ENCODE data around the gene PCBP3. TPM values are rescaled to one million over a fixed set of nuclear protein-coding genes. Genes with fewer than 3 reads are reported as not detected.

PCBP3 gene
- total RNA-seq, 1 donor, result 1.1 TPM

DNA sequence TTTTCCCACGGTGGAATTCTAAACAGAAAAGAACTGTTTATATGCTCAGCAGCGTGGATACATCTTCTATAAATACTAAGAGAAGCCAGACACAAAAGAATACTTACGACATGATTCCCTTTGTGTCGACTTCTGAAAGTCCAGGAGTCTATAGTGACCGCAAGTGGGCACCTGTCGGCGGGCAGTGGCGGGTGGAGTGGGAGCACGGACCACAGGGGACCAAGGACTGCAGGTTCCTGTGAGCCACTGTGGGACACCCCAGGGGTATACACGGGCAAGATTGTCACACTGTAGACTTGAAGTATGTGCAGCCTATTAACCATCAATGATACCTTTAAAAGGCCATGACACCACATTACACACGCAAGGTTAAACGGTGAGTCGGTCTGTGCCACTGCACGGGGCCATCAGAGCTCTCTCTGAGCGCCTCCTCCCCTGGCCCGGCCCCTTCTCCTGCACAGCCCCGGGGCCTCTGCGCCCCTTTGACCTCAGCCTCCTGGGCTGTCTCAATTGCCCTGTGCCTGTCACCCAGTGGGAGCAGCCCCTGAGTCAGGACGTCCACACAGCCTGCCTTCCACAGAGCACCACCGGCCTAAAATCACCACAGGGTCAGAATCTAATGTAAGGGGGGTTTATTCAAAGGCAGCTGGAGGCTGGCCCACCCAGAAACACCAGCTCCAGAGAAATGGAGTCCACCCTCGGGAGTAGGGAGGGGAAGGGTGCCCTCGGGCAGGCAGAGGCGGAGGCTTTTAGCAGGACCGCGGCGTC is 248.0 kb downstream of the PCBP3 start:
- Histone ChIP-seq H3K79me2 (ENCODE audit: insufficient read depth, low read length) (no peaks in the 10 kb centered on the region), H3K4me1 (ENCODE audit: insufficient read depth, low read length) (peaks cover 10% of the 10 kb centered on the region), H3K4me2 (ENCODE audit: insufficient read depth, low read length) (no peak overlapping the region), H3K27ac (ENCODE audit: low read depth, low read length) (no peak overlapping the region), H3K9me3 (ENCODE audit: low read depth, low read length) (no peaks in the 10 kb centered on the region), H3K36me3 (ENCODE audit: insufficient read depth, low read length) (no peaks in the 10 kb centered on the region), H3K4me3 (ENCODE audit: insufficient read depth, low read length) (no peak overlapping the region), H4K20me1 (ENCODE audit: insufficient read depth, low read length) (peaks cover 6% of the 10 kb centered on the region), H2AFZ (ENCODE audit: low read length) (no peak overlapping the region), H3K27me3 (ENCODE audit: insufficient read depth, low read length) (peaks cover 26% of the 10 kb centered on the region)
- DNase-seq (ENCODE audit: insufficient read length, low spot score, missing footprints), result no peak
- TF ChIP-seq, protein P1, sequence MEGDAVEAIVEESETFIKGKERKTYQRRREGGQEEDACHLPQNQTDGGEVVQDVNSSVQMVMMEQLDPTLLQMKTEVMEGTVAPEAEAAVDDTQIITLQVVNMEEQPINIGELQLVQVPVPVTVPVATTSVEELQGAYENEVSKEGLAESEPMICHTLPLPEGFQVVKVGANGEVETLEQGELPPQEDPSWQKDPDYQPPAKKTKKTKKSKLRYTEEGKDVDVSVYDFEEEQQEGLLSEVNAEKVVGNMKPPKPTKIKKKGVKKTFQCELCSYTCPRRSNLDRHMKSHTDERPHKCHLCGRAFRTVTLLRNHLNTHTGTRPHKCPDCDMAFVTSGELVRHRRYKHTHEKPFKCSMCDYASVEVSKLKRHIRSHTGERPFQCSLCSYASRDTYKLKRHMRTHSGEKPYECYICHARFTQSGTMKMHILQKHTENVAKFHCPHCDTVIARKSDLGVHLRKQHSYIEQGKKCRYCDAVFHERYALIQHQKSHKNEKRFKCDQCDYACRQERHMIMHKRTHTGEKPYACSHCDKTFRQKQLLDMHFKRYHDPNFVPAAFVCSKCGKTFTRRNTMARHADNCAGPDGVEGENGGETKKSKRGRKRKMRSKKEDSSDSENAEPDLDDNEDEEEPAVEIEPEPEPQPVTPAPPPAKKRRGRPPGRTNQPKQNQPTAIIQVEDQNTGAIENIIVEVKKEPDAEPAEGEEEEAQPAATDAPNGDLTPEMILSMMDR (IDR thresholded peaks at IDR 0.05; ENCODE audit: extremely low read depth, low read depth, low read length), result no peak

DNA sequence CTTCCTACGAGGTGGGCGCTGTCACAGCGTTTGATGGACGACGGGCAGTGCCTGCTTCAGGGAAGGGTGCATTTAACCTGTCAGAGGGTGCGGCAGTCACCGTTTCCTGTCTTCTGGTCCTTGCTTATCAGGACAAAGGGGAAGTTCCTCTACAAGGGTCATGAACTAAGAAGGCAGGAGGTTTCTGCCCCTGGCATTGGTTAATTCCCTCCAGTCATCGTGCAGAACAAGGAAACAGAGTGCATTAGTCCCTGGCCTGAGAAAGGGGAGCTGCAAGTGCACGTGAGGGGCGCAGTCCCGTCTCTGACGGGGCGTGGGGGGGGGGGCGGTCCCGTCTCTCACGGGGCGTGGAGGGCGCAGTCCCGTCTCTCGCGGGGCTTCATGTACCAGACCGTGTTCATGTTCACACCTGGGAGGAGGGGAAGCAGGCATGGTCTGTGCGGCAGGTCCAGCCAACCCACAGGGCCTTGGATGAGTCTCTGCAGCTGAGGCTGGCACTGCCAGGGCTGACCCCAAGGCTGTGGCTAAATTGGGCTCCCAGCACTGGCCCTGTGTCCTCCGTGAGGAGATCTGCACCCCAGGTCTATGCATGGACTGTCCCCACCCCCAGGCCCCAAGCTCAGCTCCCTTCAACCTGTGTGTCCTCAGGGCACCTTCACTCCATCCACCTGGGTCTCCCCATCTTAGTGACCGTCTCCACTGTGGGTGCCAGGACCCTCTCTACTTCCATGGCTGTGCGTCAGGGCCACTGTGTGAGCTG is 248.8 kb downstream of the PCBP3 start:
- TF ChIP-seq, protein P1 (IDR thresholded peaks at IDR 0.05; ENCODE audit: extremely low read depth, low read depth, low read length), result no peak
- H3K36me3 ChIP-seq (ENCODE audit: insufficient read depth, low read length), result no peaks in the 10 kb centered on the region
- peaks cover 26% of the 10 kb centered on the region for H3K27me3 ChIP-seq (ENCODE audit: insufficient read depth, low read length)
- no peaks in the 10 kb centered on the region for H3K9me3 ChIP-seq (ENCODE audit: low read depth, low read length)
- no peak overlapping the region for H3K27ac ChIP-seq (ENCODE audit: low read depth, low read length)
- peaks cover 10% of the 10 kb centered on the region for H3K4me1 ChIP-seq (ENCODE audit: insufficient read depth, low read length)
- peaks cover 6% of the 10 kb centered on the region for H4K20me1 ChIP-seq (ENCODE audit: insufficient read depth, low read length)
- no peak overlapping the region for H3K4me2 ChIP-seq (ENCODE audit: insufficient read depth, low read length)
- H3K79me2 ChIP-seq (ENCODE audit: insufficient read depth, low read length), result no peaks in the 10 kb centered on the region
- no peak overlapping the region for H2AFZ ChIP-seq (ENCODE audit: low read length)
- no peak overlapping the region for H3K4me3 ChIP-seq (ENCODE audit: insufficient read depth, low read length)
- no peak for DNase-seq (ENCODE audit: insufficient read length, low spot score, missing footprints)

DNA sequence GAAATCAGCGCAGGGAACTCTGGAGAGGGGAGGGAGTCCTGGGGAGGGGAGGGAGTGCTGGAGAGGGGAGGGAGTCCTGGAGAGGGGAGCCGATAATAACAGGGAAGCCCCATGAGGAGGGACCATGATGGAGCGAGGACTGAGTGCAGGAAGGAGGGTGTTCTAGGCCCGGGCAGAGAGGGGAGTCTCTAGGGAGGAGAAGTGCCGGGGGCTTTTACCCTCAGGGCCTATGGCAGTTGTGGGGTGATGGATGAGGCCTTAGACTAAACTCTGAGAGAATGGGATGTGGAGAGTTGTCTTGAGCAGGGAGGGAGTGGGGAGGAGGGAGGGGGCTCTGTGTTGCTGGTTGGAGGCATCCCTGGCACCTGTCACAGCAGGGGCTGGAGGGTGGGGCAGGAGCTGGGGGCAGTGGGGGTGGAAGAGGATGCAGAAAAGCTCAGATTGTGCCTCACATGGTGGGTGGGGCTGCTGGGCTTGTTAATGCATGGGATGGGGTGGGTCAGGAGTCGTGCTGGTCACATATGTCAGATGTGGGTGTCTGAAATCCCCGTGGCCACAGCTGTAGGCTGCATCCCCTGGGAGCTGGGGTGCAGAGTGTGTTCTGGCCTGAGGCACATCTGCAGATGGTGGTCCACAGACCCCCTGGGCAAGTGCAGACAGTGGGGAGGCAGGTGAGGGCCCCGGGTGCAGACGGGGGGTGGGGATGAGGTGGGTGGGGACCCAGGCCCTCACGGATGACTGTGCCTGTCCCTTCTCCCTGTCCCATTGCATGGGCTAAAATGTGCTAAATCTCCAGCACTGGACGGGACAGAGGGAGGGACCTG is 249.6 kb downstream of the PCBP3 start:
- no peak overlapping the region for H3K4me2 ChIP-seq (ENCODE audit: insufficient read depth, low read length)

More for the DNA sequence above, 249.6 kb downstream of the PCBP3 start:
- H3K27ac ChIP-seq (ENCODE audit: low read depth, low read length), result no peak overlapping the region
- H3K9me3 ChIP-seq (ENCODE audit: low read depth, low read length), result no peaks in the 10 kb centered on the region
- TF ChIP-seq, protein P1 (IDR thresholded peaks at IDR 0.05; ENCODE audit: extremely low read depth, low read depth, low read length), result no peak
- H3K36me3 ChIP-seq (ENCODE audit: insufficient read depth, low read length), result no peaks in the 10 kb centered on the region
- H3K79me2 ChIP-seq (ENCODE audit: insufficient read depth, low read length), result no peaks in the 10 kb centered on the region
- H3K4me3 ChIP-seq (ENCODE audit: insufficient read depth, low read length), result no peak overlapping the region
- H2AFZ ChIP-seq (ENCODE audit: low read length), result no peak overlapping the region
- peaks cover 10% of the 10 kb centered on the region for H3K4me1 ChIP-seq (ENCODE audit: insufficient read depth, low read length)
- H3K27me3 ChIP-seq (ENCODE audit: insufficient read depth, low read length), result peaks cover 26% of the 10 kb centered on the region
- no peak for DNase-seq (ENCODE audit: insufficient read length, low spot score, missing footprints)
- peaks cover 6% of the 10 kb centered on the region for H4K20me1 ChIP-seq (ENCODE audit: insufficient read depth, low read length)
